ENCODE results near the gene MTMR2.

MTMR2 gene

DNA sequence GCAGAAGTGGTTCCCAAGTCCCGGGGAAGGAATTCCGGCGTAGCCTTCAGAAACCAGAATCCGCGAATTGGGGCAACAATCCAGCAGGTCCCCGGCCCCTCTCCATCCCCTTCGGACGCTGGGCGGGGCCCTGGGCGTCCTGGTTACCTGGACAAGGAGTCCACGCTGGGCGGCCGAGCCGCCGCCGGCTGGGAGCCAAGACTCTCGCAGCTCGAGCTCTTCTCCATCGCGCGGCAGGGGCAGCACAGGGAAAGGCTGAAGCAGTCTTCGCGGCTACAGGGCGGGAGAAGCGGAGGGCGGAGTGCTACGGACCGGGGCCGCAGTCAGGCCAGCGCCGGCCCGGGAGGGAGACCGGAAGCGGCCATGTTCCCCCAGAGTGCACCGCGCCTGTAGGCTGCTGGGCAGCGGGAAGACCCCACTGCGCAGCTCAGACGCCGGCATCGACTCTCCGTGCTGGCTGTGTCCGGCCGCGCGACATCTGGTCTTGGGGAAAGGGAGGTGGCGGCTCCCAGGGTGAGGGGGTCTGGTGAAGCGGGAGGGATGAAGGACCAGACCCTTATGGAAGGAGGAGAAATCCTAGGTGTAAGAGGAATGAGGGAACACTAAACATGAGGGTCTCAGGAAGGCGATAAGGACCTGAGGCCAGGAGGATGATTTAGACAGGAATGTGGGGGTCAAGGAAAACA lies at the start of gene MTMR2:
TSS of gene MTMR2 (minus strand) at position 380 of the 686 bp plus-strand sequence. CDS start at position 227, 153 bp downstream.
- peak; percentile 58 for DNase-seq

DNA sequence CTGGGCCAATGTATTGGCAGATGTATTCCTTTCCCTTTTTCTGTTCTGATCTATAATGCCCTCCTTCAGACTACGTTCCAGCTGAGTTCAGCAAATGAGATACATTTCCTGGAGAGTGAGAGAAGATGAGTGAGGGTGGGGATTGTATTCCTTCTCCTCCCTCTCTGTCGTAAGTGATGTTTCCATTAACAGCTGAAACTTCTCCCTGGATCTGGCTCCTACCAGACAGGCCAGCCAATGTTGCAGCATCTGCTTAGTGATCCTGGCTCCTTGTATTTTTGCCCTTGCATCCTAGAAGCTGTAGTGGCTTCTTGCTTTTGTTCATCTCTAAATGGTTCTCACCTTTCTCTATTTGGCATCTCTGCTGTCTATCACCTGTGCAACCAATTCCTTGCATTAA lies 48.2 kb upstream of the MTMR2 start:
- no peak for DNase-seq

- no peak for DNase-seq
These were observed 44.7 kb upstream of the MTMR2 start for GRCh38 chr11:95968585-95968984.

- DNase-seq: no peak
These were observed 40.4 kb upstream of the MTMR2 start for GRCh38 chr11:95964281-95964680.

GRCh38 chr11:95961758-95962157 lies 37.9 kb upstream of the MTMR2 start:
- no peak for DNase-seq

DNA sequence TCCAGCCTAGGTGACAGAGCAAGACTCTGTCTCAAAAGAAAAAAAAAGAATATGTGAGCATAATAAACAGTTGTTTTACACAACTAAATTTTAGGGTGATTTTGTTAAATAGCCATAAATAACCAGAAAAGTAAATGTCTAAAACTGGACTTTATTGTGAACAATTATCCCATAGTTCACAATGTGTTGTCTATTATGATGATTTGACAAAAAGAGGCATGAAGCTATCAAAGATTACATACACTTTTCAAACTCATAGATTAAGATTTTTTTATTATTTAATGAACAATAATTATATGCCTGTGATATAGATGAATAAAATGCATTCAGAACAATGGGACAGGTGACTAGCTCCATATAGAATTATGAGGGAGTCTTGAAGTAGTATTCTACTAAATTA lies 27.0 kb upstream of the MTMR2 start:
- DNase-seq: no peak

GRCh38 chr11:95948637-95949036 lies 24.7 kb upstream of the MTMR2 start:
- DNase-seq: no peak

- no peak for DNase-seq
These were observed 20.7 kb upstream of the MTMR2 start for GRCh38 chr11:95944623-95945022.

GRCh38 chr11:95943546-95943945 lies 19.6 kb upstream of the MTMR2 start:
- no peak for DNase-seq

- DNase-seq: no peak
These were observed 15.2 kb upstream of the MTMR2 start for GRCh38 chr11:95939091-95939490.

DNA sequence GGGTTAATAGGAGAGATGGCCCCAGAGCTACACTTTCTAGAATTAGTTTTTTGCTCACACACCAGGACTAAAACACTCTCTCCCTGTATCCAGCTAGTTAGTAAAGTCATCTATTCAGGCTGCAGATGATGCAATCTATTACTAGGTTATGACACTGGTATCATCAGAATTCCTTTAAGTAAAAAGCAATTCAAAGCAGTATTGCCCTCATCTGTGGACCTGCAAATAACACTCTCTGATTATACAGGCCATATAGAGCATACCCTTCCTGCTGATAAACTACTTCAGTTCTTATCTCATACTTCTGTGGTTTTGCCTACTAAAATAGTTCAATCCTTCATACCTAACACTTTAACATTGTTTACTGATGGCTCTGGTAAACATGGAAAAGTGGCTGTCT lies 13.5 kb upstream of the MTMR2 start:
- DNase-seq: no peak

DNA sequence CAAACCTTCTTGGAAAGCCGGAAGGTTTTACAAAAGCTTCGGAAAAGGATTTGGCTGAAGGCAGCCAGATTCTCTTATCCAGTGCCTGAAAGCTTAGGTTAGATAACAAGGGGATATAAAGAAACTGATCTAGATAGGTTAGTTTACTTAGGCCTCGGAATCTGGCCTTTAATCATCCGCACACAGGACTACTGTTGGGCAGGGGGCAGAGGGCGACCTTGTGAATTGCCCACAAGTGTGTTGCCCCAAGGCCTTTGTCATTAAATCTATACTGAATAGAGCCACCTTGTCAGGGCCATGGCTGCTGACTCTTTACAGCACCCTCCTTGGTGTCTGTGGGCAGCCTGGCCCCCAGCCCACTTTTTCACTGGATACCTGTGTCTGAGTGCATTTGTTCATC lies 9.7 kb upstream of the MTMR2 start:
- DNase-seq: no peak

DNA sequence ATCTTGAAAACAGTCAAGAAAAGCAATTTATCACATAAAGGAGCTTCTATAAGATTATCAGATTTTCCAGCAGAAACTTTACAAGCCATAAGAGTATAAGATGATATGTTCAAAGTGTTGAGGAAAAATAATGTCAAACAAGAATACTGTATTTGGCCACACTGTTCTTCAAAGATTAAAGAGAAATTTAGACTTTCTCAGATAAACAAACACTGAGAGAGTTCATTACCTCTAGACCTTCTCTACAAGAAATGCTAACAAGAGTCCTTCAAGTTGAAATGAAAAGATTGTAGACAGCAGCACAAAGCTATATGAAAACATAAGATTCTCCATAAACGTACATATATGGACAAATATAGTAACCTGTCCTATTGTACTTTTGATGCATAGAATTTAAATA lies 8.0 kb upstream of the MTMR2 start:
- no peak for DNase-seq

- DNase-seq: no peak
These were observed 7.0 kb upstream of the MTMR2 start for GRCh38 chr11:95930948-95931347.

DNA sequence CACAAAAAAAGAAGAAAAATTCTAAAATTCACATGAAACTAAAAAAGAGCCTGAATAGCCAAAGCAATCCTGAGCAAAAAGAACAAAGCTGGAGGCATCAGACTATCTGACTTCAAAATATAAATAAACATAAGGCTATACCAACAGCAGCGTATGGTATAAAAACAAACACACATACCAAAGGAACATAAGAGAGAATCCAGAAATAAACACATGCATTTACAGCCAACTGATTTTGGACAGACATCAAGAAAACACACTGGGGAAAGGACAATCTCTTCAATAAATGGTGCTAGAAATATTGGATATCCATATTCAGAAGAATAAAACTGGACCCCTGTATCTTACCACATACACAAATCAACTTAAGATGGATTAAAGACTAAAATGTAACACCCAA lies 2.8 kb upstream of the MTMR2 start:
- DNase-seq: no peak

GRCh38 chr11:95925011-95925410 lies 1.1 kb upstream of the MTMR2 start:
- DNase-seq: no peak

- DNase-seq: no peak
These were observed 480 bp upstream of the MTMR2 start for GRCh38 chr11:95924414-95924760.

DNA sequence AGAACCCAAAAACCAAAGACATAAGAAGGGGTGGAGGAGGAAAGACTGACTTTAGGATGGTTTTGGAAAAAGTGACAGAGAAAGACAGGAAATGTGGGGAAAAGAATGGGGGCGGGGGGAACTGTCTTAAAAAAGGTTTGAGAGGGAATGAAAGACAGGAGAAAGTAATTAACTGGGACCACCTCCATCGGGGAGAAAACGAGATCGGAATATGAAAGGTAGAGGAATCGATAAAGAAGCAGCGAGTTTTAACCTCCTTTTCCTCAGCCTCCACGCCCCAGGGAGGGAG lies 524 bp downstream of the MTMR2 start:
- no peak for DNase-seq

DNA sequence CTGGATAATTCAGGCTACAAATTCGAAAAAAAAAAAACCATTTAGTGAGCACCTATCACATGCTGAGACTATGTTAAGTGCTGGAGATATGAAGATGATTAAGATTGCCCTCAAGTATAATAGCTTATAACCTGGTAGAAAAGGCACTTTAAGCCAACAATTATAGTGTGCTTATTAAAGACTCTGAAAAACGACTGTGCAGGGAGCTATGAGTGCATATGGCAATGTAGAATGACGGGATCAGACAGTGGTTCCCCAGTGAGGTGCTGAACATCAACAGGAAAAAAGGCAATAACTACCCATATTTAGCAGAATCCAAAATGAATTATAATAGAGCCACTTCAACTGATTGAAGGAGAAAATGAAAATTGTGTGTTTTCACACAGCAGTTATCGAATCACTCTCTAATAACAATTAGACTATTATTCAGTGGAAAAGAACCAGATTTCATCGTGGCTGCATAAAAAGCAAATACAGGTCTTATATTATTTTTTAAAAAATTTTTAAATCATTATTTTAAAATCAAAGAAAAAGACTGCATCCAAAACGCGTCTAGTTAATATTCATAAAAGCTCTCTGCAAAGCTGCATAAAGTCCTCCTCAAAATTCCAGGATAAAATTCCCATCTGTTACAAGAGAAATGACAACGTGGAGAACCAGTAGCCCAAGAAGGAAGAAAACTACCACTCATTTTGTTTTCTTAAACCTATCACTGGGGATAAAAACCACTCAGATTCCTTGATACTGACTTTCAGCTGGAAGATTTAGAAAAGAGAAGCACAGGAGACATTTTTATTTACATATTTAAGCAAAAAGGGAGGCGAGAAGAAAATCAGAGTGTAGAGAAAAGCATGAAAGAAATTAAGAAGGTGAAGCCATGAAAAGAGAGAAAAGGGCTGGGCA lies 1.1 kb downstream of the MTMR2 start:
- DNase-seq: no peak

DNA sequence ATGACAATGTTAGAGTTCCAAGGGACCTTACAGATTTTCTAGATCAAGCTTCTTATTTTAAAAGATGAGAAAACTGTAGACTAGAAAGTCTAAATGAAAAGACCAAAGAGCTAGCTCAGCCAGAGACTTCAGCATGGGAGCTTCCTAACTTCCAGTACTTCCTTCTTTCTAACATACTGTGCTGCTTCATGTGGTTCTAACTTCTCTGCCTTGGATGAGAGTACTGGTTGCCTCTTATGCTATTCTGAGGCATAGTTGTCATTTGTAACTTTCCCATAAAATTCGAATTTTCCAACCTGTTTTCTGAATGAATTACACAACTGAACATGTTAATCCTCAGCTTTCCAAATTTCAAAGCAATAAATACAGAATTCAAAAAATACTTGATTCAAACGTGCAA lies 1.8 kb downstream of the MTMR2 start:
- no peak for DNase-seq

GRCh38 chr11:95920460-95921105 lies 3.3 kb downstream of the MTMR2 start:
- no peak for DNase-seq

DNA sequence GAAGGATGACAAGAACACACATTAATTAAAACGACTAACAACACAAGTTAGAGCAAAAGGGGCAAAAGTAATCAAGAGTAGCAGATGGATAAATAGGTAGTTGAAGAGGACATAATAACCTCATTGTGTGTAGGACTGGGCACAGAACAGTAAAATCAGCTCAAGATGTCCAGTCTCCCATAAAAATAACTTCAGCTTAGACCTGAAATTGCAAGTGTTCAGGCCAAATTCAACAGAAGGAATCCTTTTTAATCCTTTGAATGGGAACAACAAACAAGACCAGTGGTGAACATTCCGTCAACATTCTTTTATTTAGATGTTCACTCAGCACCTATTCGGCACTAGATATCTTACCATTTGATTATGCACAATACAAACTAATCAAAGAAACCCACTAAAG lies 4.4 kb downstream of the MTMR2 start:
- no peak for DNase-seq

DNA sequence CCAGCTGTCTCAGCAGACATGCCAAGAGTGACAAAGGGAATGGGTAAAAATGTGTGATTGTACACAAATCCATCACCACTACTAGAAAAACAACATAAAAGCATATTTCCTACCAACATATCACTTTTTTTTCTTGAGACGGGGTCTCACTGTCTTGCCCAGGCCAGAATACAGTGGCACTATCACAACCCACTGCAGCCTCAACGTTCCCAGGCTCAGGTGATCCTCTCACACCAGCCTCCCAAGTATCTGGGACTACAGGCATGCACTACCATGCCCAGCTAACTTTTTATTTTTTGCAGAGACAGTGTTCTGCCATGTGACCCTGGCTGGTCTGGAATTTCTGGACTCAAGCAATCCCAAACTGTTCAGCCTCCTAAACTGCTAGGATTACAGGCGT lies 5.2 kb downstream of the MTMR2 start:
- no peak for DNase-seq

GRCh38 chr11:95918056-95918455 lies 5.9 kb downstream of the MTMR2 start:
- DNase-seq: no peak

Measured in activated T-cell treated with anti-CD3 and anti-CD28 coated beads, Interleukin-2, amount 50 U/mL, for 1 hour (primary cell).